ENCODE measurements around the gene NIPA2. TPM values are rescaled to one million over a fixed set of nuclear protein-coding genes. Genes with fewer than 3 reads are reported as not detected.

The NIPA2 gene
- total RNA-seq, 1 donor from 2014 or later, result 103 TPM

GRCh38 chr15:22868495-22868894, 30.0 kb downstream of the NIPA2 start:
- H3K36me3 Mint-ChIP-seq (ENCODE audit: low read depth, unreplicated experiment), result peaks cover 26% of the 10 kb centered on the region
- no peaks in the 10 kb centered on the region for H3K9me3 ChIP-seq (ENCODE audit: insufficient read depth, low read depth, low read length)
- peaks cover 25% of the 10 kb centered on the region for H3K4me1 Mint-ChIP-seq (ENCODE audit: low read depth, unreplicated experiment)
- H3K27me3 ChIP-seq (ENCODE audit: insufficient read depth, low read length), result no peaks in the 10 kb centered on the region
- H3K27me3 Mint-ChIP-seq (ENCODE audit: low read depth, unreplicated experiment), result no peaks in the 10 kb centered on the region
- no peak overlapping the region for H2AFZ ChIP-seq (ENCODE audit: low read depth, low read length)
- peaks cover 38% of the 10 kb centered on the region for H4K20me1 ChIP-seq (ENCODE audit: insufficient read depth, low read length)
- H3K79me2 ChIP-seq (ENCODE audit: insufficient read depth, low read length), result peaks cover 10% of the 10 kb centered on the region
- no peak overlapping the region for H3K4me3 ChIP-seq (ENCODE audit: insufficient read depth, low read depth, low read length)
- no peak for TF ChIP-seq EZH2 (IDR thresholded peaks at IDR 0.05; ENCODE audit: insufficient read depth, low read length)
- no peak for TF ChIP-seq CTCF (IDR thresholded peaks at IDR 0.05; ENCODE audit: insufficient read depth, low read depth, low read length)
- H3K9ac ChIP-seq (ENCODE audit: low read length), result no peak overlapping the region
- no peak for FAIRE-seq
- H3K4me3 Mint-ChIP-seq (ENCODE audit: unreplicated experiment), result no peak overlapping the region
- no peak overlapping the region for H3K27ac ChIP-seq (ENCODE audit: low read depth, low read length)
- H3K4me2 ChIP-seq (ENCODE audit: low read length), result no peak overlapping the region
- H3K4me1 ChIP-seq (ENCODE audit: insufficient read depth, low read length), result peaks cover 14% of the 10 kb centered on the region
- peaks cover 37% of the 10 kb centered on the region for H3K36me3 ChIP-seq (ENCODE audit: insufficient read depth, low read length)
- H3K27ac Mint-ChIP-seq (ENCODE audit: unreplicated experiment), result no peak overlapping the region
- H3K9me3 Mint-ChIP-seq (ENCODE audit: unreplicated experiment), result no peaks in the 10 kb centered on the region
- DNase-seq (ENCODE audit: low read depth), result no peak

- Mint-ChIP-seq H3K27ac (ENCODE audit: unreplicated experiment) (peak overlapping the region; percentile 3), H3K4me1 (ENCODE audit: low read depth, unreplicated experiment) (peaks cover 26% of the 10 kb centered on the region)
Observed at GRCh38 chr15:22868928-22869327, 30.5 kb downstream of the NIPA2 start.

More at GRCh38 chr15:22868928-22869327, 30.5 kb downstream of the NIPA2 start:
- H4K20me1 ChIP-seq (ENCODE audit: insufficient read depth, low read length), result peaks cover 34% of the 10 kb centered on the region
- peaks cover 25% of the 10 kb centered on the region for H3K36me3 Mint-ChIP-seq (ENCODE audit: low read depth, unreplicated experiment)
- H3K4me2 ChIP-seq (ENCODE audit: low read length), result no peak overlapping the region
- no peaks in the 10 kb centered on the region for H3K9me3 ChIP-seq (ENCODE audit: insufficient read depth, low read depth, low read length)
- H3K27me3 ChIP-seq (ENCODE audit: insufficient read depth, low read length), result no peaks in the 10 kb centered on the region
- DNase-seq (ENCODE audit: low read depth), result no peak
- H3K4me1 ChIP-seq (ENCODE audit: insufficient read depth, low read length), result peaks cover 16% of the 10 kb centered on the region
- no peak overlapping the region for H3K4me3 ChIP-seq (ENCODE audit: insufficient read depth, low read depth, low read length)
- peaks cover 6% of the 10 kb centered on the region for H3K79me2 ChIP-seq (ENCODE audit: insufficient read depth, low read length)
- no peak for TF ChIP-seq CTCF (IDR thresholded peaks at IDR 0.05; ENCODE audit: insufficient read depth, low read depth, low read length)
- no peak for TF ChIP-seq EZH2 (IDR thresholded peaks at IDR 0.05; ENCODE audit: insufficient read depth, low read length)
- H3K27ac ChIP-seq (ENCODE audit: low read depth, low read length), result no peak overlapping the region
- H3K36me3 ChIP-seq (ENCODE audit: insufficient read depth, low read length), result peaks cover 37% of the 10 kb centered on the region
- no peak overlapping the region for H2AFZ ChIP-seq (ENCODE audit: low read depth, low read length)
- H3K4me3 Mint-ChIP-seq (ENCODE audit: unreplicated experiment), result no peak overlapping the region
- no peaks in the 10 kb centered on the region for H3K27me3 Mint-ChIP-seq (ENCODE audit: low read depth, unreplicated experiment)
- FAIRE-seq, result no peak
- H3K9me3 Mint-ChIP-seq (ENCODE audit: unreplicated experiment), result no peaks in the 10 kb centered on the region
- H3K9ac ChIP-seq (ENCODE audit: low read length), result no peak overlapping the region

Measured in astrocyte (in vitro differentiated cells and primary cell).